HepG2 (cell line): ENCODE measurements around the gene FMNL2. TPM values are rescaled to one million over a fixed set of nuclear protein-coding genes. Genes with fewer than 3 reads are reported as not detected.

Experiments
- ATAC-seq: fragments of 200-7000 bp; cut with Tn5 transposase; 3 replicates; pipeline ENCODE4 v1.9.1; 2020; ENCODE audit warnings: mild to moderate bottlenecking, moderate library complexity
- BruUV-seq: library from RNA; stranded (reverse); fragments of 400-500 nt; replicated peaks from 2 replicates; lab custom pipeline; 2021; lab: Mats Ljungman, UMichigan
- CTCF ChIA-PET: fragments of 300-600 bp; formaldehyde crosslinking; extraction: SDS; loops from one replicate; lab custom pipeline; 2021; ENCODE audit warnings: low total read pairs, inconsistent platforms, low intra/inter-chr PET ratio; lab: Yijun Ruan, JAX
- POLR2A ChIA-PET: fragments of 350-600 bp; sonication (Branson Sonifier 250); formaldehyde crosslinking; loops from one replicate; lab custom pipeline; 2020; ENCODE audit warnings: antibody characterized with exemption, inconsistent platforms; lab: Yijun Ruan, JAX
- DNase-seq: peaks from one replicate; pipeline ENCODE4 v3.0.0-alpha.2; 2015; ENCODE audit warnings: low spot score
- FAIRE-seq: peaks from 3 replicates; lab custom pipeline; 2011; peaks lifted over from hg19 to GRCh38; lab: Jason Lieb, UNC
- H2AFZ ChIP-seq: one replicate; pipeline ENCODE4 v1.6.1; 2011; ENCODE audit warnings: low read length, inconsistent platforms
- H3K27ac ChIP-seq: fragments of 300-600 bp; 3 replicates; pipeline ENCODE4 v1.8.0; 2011; ENCODE audit warnings: mixed run types, mild to moderate bottlenecking, mixed read lengths, low read length, inconsistent platforms; ENCODE audit not compliant: insufficient read depth; ENCODE audit errors: extremely low read length
- H3K27me3 ChIP-seq, 2 experiments: fragments of 200-600 bp in 1 of 2; 2 replicates in 1 of 2; 3 replicates in 1 of 2; pipeline versions ENCODE4 v1.6.0 to v1.8.0; 2011; ENCODE audit warnings: low read length in 2 of 2, mild to moderate bottlenecking in 2 of 2, moderate library complexity in 2 of 2, inconsistent platforms in 1 of 2; ENCODE audit not compliant: insufficient read depth in 2 of 2, control insufficient read depth in 1 of 2
- H3K36me3 ChIP-seq, 2 experiments: fragments of 200-600 bp in 1 of 2; replicated peaks in 1 of 2; 2 replicates in 1 of 2; 3 replicates in 1 of 2; pipeline versions ENCODE4 v1.5.1 to v1.8.0; 2011; ENCODE audit warnings: low read length in 2 of 2, inconsistent platforms in 1 of 2; ENCODE audit not compliant: insufficient read depth in 2 of 2, control insufficient read depth in 1 of 2
- H3K4me1 ChIP-seq: 2 replicates; pipeline ENCODE4 v1.5.1; 2012; ENCODE audit warnings: low read length, inconsistent platforms; ENCODE audit not compliant: insufficient read depth
- H3K4me2 ChIP-seq: 2 replicates; pipeline ENCODE4 v1.6.0; 2011; ENCODE audit warnings: low read depth, low read length, inconsistent platforms
- H3K4me3 ChIP-seq, 3 experiments: fragments of 200-600 bp in 1 of 3; sonication (generic), shearing (Covaris generic) in 1 of 3; replicated peaks in 1 of 3; 2 replicates each; pipeline ENCODE4 v1.5.1; 2011 to 2016; ENCODE audit warnings: low read length in 3 of 3, inconsistent platforms in 2 of 3, low read depth in 2 of 3, mild to moderate bottlenecking in 2 of 3, control low read depth in 1 of 3, mixed read lengths in 1 of 3; ENCODE audit not compliant: insufficient read depth in 1 of 3
- H3K79me2 ChIP-seq: one replicate; pipeline ENCODE4 v1.6.1; 2011; ENCODE audit warnings: low read length, inconsistent platforms; ENCODE audit not compliant: insufficient read depth
- H3K9ac ChIP-seq: 2 replicates; pipeline ENCODE4 v1.6.0; 2011; ENCODE audit warnings: mild to moderate bottlenecking, low read depth, low read length, inconsistent platforms; ENCODE audit not compliant: insufficient read depth
- H3K9me3 ChIP-seq: 2 replicates; pipeline ENCODE4 v1.5.1; 2012; ENCODE audit warnings: mild to moderate bottlenecking, low read length
- H4K20me1 ChIP-seq: 2 replicates; pipeline ENCODE4 v1.6.0; 2011; ENCODE audit warnings: inconsistent platforms, mild to moderate bottlenecking, low read length, moderate library complexity; ENCODE audit not compliant: insufficient read depth
- MTERF4 ChIP-seq: sonication (generic); formaldehyde crosslinking; IDR thresholded peaks from 2 replicates; pipeline ENCODE4 v1.8.0; 2023; ENCODE audit warnings: mild to moderate bottlenecking, missing genetic modification reagents
- RORA ChIP-seq: sonication (generic); formaldehyde crosslinking; IDR thresholded peaks from 2 replicates; pipeline ENCODE4 v1.5.0; 2020; ENCODE audit warnings: mild to moderate bottlenecking, missing genetic modification reagents, moderate library complexity
- YEATS2 ChIP-seq: sonication (generic); formaldehyde crosslinking; IDR thresholded peaks from 2 replicates; pipeline ENCODE4 v1.4.0; 2020; ENCODE audit warnings: missing genetic modification reagents, borderline replicate concordance
- ZNF687 ChIP-seq: sonication (generic); formaldehyde crosslinking; IDR thresholded peaks from 2 replicates; pipeline ENCODE4 v1.5.1; 2020; ENCODE audit warnings: mild to moderate bottlenecking, missing genetic modification reagents, moderate library complexity
- ZNF761 ChIP-seq: sonication (generic); formaldehyde crosslinking; conservative IDR thresholded peaks from 2 replicates; pipeline ENCODE4 v1.4.0; 2020; ENCODE audit warnings: mild to moderate bottlenecking, missing genetic modification reagents
- WGBS: methylation state at CpG from one replicate; pipeline ENCODE4 v1.1.6; 2017; ENCODE audit warnings: low lambda C conversion rate; 5-methylcytosine and 5-hydroxymethylcytosine counted together
- in situ Hi-C: cut with HindIII; loops from 2 replicates; pipeline ENCODE4 v1.10.0; 2017; ENCODE audit warnings: low pct_unique_long_range_greater_than_20kb; ENCODE audit not compliant: extremely low pct_ligation_motif_present
- intact Hi-C: fragments of 100-400 bp; cut with micrococcal nuclease; formaldehyde crosslinking; loops from one replicate; pipeline ENCODE4 v1.10.0; 2022; ENCODE audit not compliant: unreplicated experiment
- polyA plus RNA-seq, 8 experiments: library from polyadenylated mRNA; depleted of rRNA in 3 of 8; stranded (reverse) in 7 of 8; unstranded in 1 of 8; fragments of >200 nt; fragmentation: Illumina TruSeq in 4 of 8; extraction: Trizol in 4 of 8; gene quantifications; 2 replicates each; pipeline versions ENCODE4 v1.2.1 to v1.2.3, GENCODE V29; 2011 to 2016; ENCODE audit warnings: low read depth in 4 of 8, missing spikeins in 1 of 8, mixed read lengths in 1 of 8; ENCODE audit not compliant: insufficient read depth in 1 of 8
- total RNA-seq, 5 experiments: library from RNA; depleted of rRNA; stranded (reverse); fragments of >200 nt; fragmentation: Illumina TruSeq; extraction: Trizol; gene quantifications; 2 replicates each; pipeline ENCODE4 v1.2.3, GENCODE V29; 2016; ENCODE audit warnings: low read depth in 1 of 5

The FMNL2 gene
- total and polyA plus RNA-seq, 2 of the 13 experiments (the other 11 are each of a cell fraction or from before 2014, with no cell fraction given) = 66.5 to 67.7 TPM

GRCh38 chr2:152342259-152343046, 7.5 kb downstream of the FMNL2 start (continued):
- no peak for TF ChIP-seq YEATS2
- no peak for TF ChIP-seq ZNF687 (CRISPR knock-in tag)
- no peak for TF ChIP-seq RORA (CRISPR knock-in tag)

- no peak overlapping the region for H3K4me2 ChIP-seq
- H4K20me1 ChIP-seq = peaks cover 41% of the 10 kb centered on the region
- no peaks in the 10 kb centered on the region for H3K27me3 ChIP-seq
- POLR2A ChIA-PET = interaction anchor here (1.2 to 1.8 kb wide), 3 partner anchors 9 to 62 kb away, joined by 4 to 5 read pairs (median 4); partner anchors contain the start of gene FMNL2
- no peaks in the 10 kb centered on the region for H3K9me3 ChIP-seq
- H3K79me2 ChIP-seq = peaks cover 94% of the 10 kb centered on the region
- H3K27ac ChIP-seq = no peak overlapping the region
- BruUV-seq = no TSS peak
- H3K9ac ChIP-seq = no peak overlapping the region
- intact Hi-C loops = no loop called here
- no peak for DNase-seq
- TF ChIP-seq MTERF4 (CRISPR knock-in tag) (no peak), ZNF761 (CRISPR knock-in tag) (0 out of 2 replicates have a peak, but pooled peaks have one; percentile 16)
- TF ChIP-seq, all 625 proteins: peak for 1
- H3K36me3 ChIP-seq = peaks cover 13 to 36% of the 10 kb centered on the region in 2 experiments
- H3K4me3 ChIP-seq = no peak overlapping the region
- no peak overlapping the region for H2AFZ ChIP-seq
- no peak for ATAC-seq
- peaks cover 97% of the 10 kb centered on the region for H3K4me1 ChIP-seq
- FAIRE-seq = no peak
- WGBS = 94% methylated on average over 4 of the region's 4 CpGs
- CTCF ChIA-PET = no interaction called here
- in situ Hi-C loops = no loop called here
Observed at GRCh38 chr2:152343426-152343825, 8.5 kb downstream of the FMNL2 start.
